DOHH2 (cell line): ENCODE data around the gene CYP4F2.

Experiments
- EZH2phosphoT487 ChIP-seq: fragments of 200-600 bp; sonication (generic); IDR thresholded peaks from 2 replicates; pipeline ENCODE4 v1.6.1; 2017; ENCODE audit warnings: borderline replicate concordance, mild to moderate bottlenecking, antibody characterized with exemption, low read length, moderate library complexity, mixed read lengths
- TF ChIP-seq, protein P1 (sequence below): fragments of 200-600 bp; sonication (generic); IDR thresholded peaks from one replicate; pipeline ENCODE4 v1.5.1; 2014; ENCODE audit warnings: antibody characterized with exemption, mild to moderate bottlenecking, low read depth, low read length; ENCODE audit not compliant: poor library complexity, severe bottlenecking

- TF ChIP-seq, protein P1, sequence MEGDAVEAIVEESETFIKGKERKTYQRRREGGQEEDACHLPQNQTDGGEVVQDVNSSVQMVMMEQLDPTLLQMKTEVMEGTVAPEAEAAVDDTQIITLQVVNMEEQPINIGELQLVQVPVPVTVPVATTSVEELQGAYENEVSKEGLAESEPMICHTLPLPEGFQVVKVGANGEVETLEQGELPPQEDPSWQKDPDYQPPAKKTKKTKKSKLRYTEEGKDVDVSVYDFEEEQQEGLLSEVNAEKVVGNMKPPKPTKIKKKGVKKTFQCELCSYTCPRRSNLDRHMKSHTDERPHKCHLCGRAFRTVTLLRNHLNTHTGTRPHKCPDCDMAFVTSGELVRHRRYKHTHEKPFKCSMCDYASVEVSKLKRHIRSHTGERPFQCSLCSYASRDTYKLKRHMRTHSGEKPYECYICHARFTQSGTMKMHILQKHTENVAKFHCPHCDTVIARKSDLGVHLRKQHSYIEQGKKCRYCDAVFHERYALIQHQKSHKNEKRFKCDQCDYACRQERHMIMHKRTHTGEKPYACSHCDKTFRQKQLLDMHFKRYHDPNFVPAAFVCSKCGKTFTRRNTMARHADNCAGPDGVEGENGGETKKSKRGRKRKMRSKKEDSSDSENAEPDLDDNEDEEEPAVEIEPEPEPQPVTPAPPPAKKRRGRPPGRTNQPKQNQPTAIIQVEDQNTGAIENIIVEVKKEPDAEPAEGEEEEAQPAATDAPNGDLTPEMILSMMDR: no peak
- TF ChIP-seq EZH2phosphoT487: no peak
Measured at GRCh38 chr19:15905026-15905425, 7.2 kb upstream of the CYP4F2 start.
